Upper lobe of left lung (tissue), 6 donors: ENCODE measurements around the gene SIK3. TPM values are rescaled to one million over a fixed set of nuclear protein-coding genes. Genes with fewer than 3 reads are reported as not detected.
A peak's percentile ranks its signal among the peaks of the same experiment; 100 is the strongest.

ENCODE experiments used
- ATAC-seq, 2 donors: fragments of 200-7000 bp; cut with Tn5 transposase; one replicate each; pipeline ENCODE4 v1.9.1; 2022; ENCODE audit warnings: mild to moderate bottlenecking in 2 of 2, moderate library complexity in 2 of 2; ENCODE audit not compliant: low FRiP score in 2 of 2
- DNase-seq, 2 donors: peaks; one replicate each; pipeline ENCODE4 v3.0.0-alpha.2; 2019 to 2020
- H3K27ac ChIP-seq, 4 donors: fragments of 200-600 bp; sonication (generic); one replicate each; pipeline ENCODE4 v1.5.1; 2016 to 2019
- H3K27me3 ChIP-seq, 4 donors: fragments of 200-600 bp; sonication (generic); one replicate each; pipeline ENCODE4 v1.5.1; 2017 to 2019
- H3K36me3 ChIP-seq, 4 donors: fragments of 200-600 bp; sonication (generic); one replicate each; pipeline ENCODE4 v1.5.1; 2016 to 2019
- H3K4me1 ChIP-seq, 4 donors: fragments of 200-600 bp; sonication (generic); one replicate each; pipeline ENCODE4 v1.5.1; 2018 to 2019
- H3K4me3 ChIP-seq, 4 donors: fragments of 200-600 bp; sonication (generic); one replicate each; pipeline ENCODE4 v1.5.1; 2017 to 2019; ENCODE audit warnings: mild to moderate bottlenecking in 2 of 4, moderate library complexity in 1 of 4
- H3K9me3 ChIP-seq, 4 donors: fragments of 200-600 bp; sonication (generic); one replicate each; pipeline ENCODE4 v1.5.1; 2018 to 2019
- CTCF ChIP-seq, 6 experiments: fragments of 450-650 bp in 4 of 6; fragments of 200-600 bp in 2 of 6; sonication (generic) in 2 of 6; IDR thresholded peaks; one replicate each; pipeline ENCODE4 v1.5.1; 2016 to 2019; ENCODE audit warnings: antibody characterized with exemption in 6 of 6
- EP300 ChIP-seq, 4 donors: sonication (generic); formaldehyde crosslinking; IDR thresholded peaks; one replicate each; pipeline ENCODE4 v1.5.1; 2017; ENCODE audit warnings: antibody characterized with exemption in 4 of 4, control low read depth in 2 of 4
- POLR2A ChIP-seq, 4 donors: fragments of 450-650 bp; IDR thresholded peaks; one replicate each; pipeline ENCODE4 v1.5.1; 2016 to 2017; ENCODE audit warnings: antibody characterized with exemption in 4 of 4, mild to moderate bottlenecking in 2 of 4
- POLR2AphosphoS5 ChIP-seq, 2 donors: sonication (generic); formaldehyde crosslinking; IDR thresholded peaks; one replicate each; pipeline ENCODE4 v1.5.1; 2017; ENCODE audit warnings: antibody characterized with exemption in 2 of 2
- WGBS, 2 donors: methylation state at CpG; one replicate each; pipeline ENCODE4 v1.1.5; 2017 to 2018; 5-methylcytosine and 5-hydroxymethylcytosine counted together
- total RNA-seq, 6 donors: library from RNA; depleted of rRNA in 4 of 6; stranded (reverse); fragments of >200 nt in 4 of 6; gene quantifications; one replicate each; pipeline versions ENCODE4 v1.1.0 to v1.2.1, GENCODE V29; 2016 to 2021
- donor health status: DM: no; HTN: no; CAD: no; lungs with moderate emphysema.
- donor health status: DM: no; HTN: yes; CAD: no; lungs with severe emphysema.

The SIK3 gene
- total RNA-seq, 6 donors from 2014 or later = 26.9 to 115 (median 43.7) TPM

- H3K27me3 ChIP-seq = no peaks in the 10 kb centered on the region
- H3K27ac ChIP-seq = no peak overlapping the region
- DNase-seq = peak in 1 of 2 donors; percentile 2
- H3K4me3 ChIP-seq = no peak overlapping the region
- H3K4me1 ChIP-seq = peaks cover 0 to 4% (median 1%) of the 10 kb centered on the region in 4 donors
- WGBS, 2 donors = 78 to 95% methylated on average over 4 to 9 of the region's 9 CpGs
- H3K36me3 ChIP-seq = no peaks in the 10 kb centered on the region
- TF ChIP-seq CTCF (IDR thresholded peaks at IDR 0.05) = no peak
- no peak for TF ChIP-seq POLR2A (IDR thresholded peaks at IDR 0.05)
- no peak for TF ChIP-seq EP300 (IDR thresholded peaks at IDR 0.05)
- TF ChIP-seq POLR2AphosphoS5 (IDR thresholded peaks at IDR 0.05) = no peak
- no peak for ATAC-seq
- no peaks in the 10 kb centered on the region for H3K9me3 ChIP-seq
Measured at GRCh38 chr11:116826751-116827431, 271.3 kb downstream of the SIK3 start.

DNA sequence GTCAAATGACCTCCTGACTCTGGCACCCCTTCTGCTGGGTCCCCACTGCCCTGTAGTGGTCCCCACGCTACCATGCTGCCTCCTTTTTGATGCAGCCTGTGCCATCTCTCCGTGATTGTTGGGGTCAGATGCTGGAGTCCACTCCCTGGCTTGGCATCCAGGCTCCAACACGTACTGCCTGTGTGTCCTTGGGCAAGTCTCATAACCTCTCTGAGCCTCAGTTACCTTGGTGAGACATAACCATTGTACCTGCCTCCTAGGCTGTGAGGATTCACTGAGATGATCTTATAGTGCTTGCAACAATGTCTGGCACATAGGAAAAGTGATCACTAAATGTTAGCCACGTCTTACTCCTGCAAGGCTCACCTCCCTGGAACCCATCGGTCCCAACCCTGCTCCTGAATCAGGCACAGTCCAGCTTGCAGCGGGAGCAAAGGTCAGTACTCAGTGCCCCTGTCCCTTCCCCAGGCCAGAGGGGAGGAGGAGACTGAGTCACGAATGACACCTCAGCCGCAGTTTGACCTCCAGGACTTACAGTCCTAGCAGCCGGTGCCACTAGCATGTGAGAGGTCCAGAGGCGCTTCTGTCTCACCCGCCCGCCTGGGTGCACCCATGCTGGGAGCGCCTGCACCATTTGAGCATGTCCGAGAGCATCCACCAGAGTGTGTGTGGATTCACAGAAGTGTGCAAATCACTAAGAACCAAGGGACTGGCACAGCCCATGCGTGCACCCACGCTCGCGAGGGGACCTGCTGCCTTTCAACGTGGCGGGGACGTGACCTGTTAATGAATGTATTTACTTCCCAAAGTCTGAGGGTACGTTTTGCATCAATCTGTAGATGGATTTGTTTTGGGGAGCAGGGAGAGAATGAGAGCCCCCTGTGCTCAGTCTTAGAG lies 272.1 kb downstream of the SIK3 start:
- peak in 1 of 2 donors; percentile 14 for DNase-seq
- no peaks in the 10 kb centered on the region for H3K27me3 ChIP-seq
- whole genome bisulfite sequencing, 2 donors = 84 to 90% methylated on average over 10 to 21 of the region's 22 CpGs
- no peaks in the 10 kb centered on the region for H3K36me3 ChIP-seq
- peaks cover 0 to 4% (median 1%) of the 10 kb centered on the region in 4 donors for H3K4me1 ChIP-seq
- ATAC-seq = no peak
- H3K27ac ChIP-seq = no peak overlapping the region
- TF ChIP-seq POLR2AphosphoS5 (IDR thresholded peaks at IDR 0.05) (no peak), EP300 (IDR thresholded peaks at IDR 0.05) (no peak), POLR2A (IDR thresholded peaks at IDR 0.05) (no peak), CTCF (IDR thresholded peaks at IDR 0.05) (no peak)
- H3K9me3 ChIP-seq = no peaks in the 10 kb centered on the region
- H3K4me3 ChIP-seq = no peak overlapping the region

DNA sequence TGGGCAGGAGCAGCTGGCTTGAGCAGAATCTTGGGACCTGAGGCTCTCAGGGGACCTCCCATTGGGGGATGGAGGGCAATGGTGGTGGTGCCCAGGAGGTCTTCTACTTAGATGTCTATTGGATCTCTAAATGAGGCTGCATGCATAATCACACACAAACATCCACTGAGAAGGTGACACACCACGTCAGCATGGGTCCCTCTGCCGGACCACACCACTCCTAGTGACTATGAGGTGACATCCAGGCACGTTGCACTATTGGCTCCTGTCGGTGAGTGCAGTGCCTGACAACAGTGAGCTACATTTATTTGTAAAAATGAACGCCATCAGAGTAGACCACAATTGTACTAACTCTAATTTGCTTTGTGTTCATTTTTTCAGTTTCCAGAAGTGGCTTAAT lies 272.8 kb downstream of the SIK3 start:
- ATAC-seq = no peak
- Histone ChIP-seq H3K4me3 (no peak overlapping the region), H3K27ac (no peak overlapping the region), H3K4me1 (peaks cover 0 to 4% (median 1%) of the 10 kb centered on the region in 4 donors), H3K36me3 (no peaks in the 10 kb centered on the region), H3K9me3 (no peaks in the 10 kb centered on the region), H3K27me3 (no peaks in the 10 kb centered on the region)
- no peak for DNase-seq
- 85 to 92% methylated on average over 4 to 5 of the region's 5 CpGs for WGBS, 2 donors
- TF ChIP-seq POLR2A (IDR thresholded peaks at IDR 0.05) = no peak
- TF ChIP-seq CTCF (IDR thresholded peaks at IDR 0.05) = no peak
- no peak for TF ChIP-seq POLR2AphosphoS5 (IDR thresholded peaks at IDR 0.05)
- TF ChIP-seq EP300 (IDR thresholded peaks at IDR 0.05) = no peak

GRCh38 chr11:116823031-116823843 lies 275.0 kb downstream of the SIK3 start, which contains the start of gene APOA4:
Gene APOA4 (minus strand): TSS chr11:116823304. CDS start chr11:116823191, 113 bp downstream.
- DNase-seq = no peak

More at GRCh38 chr11:116823031-116823843, 275.0 kb downstream of the SIK3 start, which contains the start of gene APOA4:
- H3K4me3 ChIP-seq = no peak within 1 kb of the TSS
- 81 to 82% methylated on average over 13 of the region's 16 CpGs for WGBS, 2 donors
- H3K36me3 ChIP-seq = no peaks in the 10 kb centered on the region
- ATAC-seq = no peak
- H3K27ac ChIP-seq = no peak within 1 kb of the TSS
- no peaks in the 10 kb centered on the region for H3K9me3 ChIP-seq
- TF ChIP-seq POLR2AphosphoS5 (IDR thresholded peaks at IDR 0.05) = no peak
- TF ChIP-seq EP300 (IDR thresholded peaks at IDR 0.05) = no peak
- no peak for TF ChIP-seq POLR2A (IDR thresholded peaks at IDR 0.05)
- TF ChIP-seq CTCF (IDR thresholded peaks at IDR 0.05) = no peak
- no peaks in the 10 kb centered on the region for H3K4me1 ChIP-seq
- no peaks in the 10 kb centered on the region for H3K27me3 ChIP-seq
